IMR-90 (cell line): ENCODE results near the gene ATG2A. TPM values are rescaled to one million over a fixed set of nuclear protein-coding genes. Genes with fewer than 3 reads are reported as not detected.

Source experiments
- ATAC-seq: fragments of 200-7000 bp; cut with Tn5 transposase; 2 replicates; pipeline ENCODE4 v1.9.1; 2020; ENCODE audit warnings: low read depth, mild to moderate bottlenecking, moderate library complexity
- BruUV-seq: library from RNA; stranded (reverse); fragments of 400-500 nt; replicated peaks from 2 replicates; lab custom pipeline; 2021; lab: Mats Ljungman, UMichigan
- CTCF ChIA-PET: fragments of 300-600 bp; formaldehyde crosslinking; extraction: SDS; loops from one replicate; lab custom pipeline; 2021; ENCODE audit warnings: antibody characterized with exemption; lab: Yijun Ruan, JAX
- POLR2A ChIA-PET: fragments of 300-600 bp; sonication (Branson Sonifier 250); formaldehyde crosslinking; loops from one replicate; lab custom pipeline; 2022; ENCODE audit warnings: antibody characterized with exemption; ENCODE audit not compliant: unreplicated experiment; lab: Charles Lee
- DNase-seq: peaks from one replicate; pipeline ENCODE4 v3.0.0; 2013
- H2AFZ ChIP-seq: replicated peaks from 2 replicates; pipeline ENCODE3; 2013; ENCODE audit warnings: low read length, mild to moderate bottlenecking; ENCODE audit not compliant: poor library complexity
- H2AK5ac ChIP-seq: 2 replicates; pipeline ENCODE4 v1.6.1; 2013; ENCODE audit warnings: low read depth, low read length, inconsistent platforms
- H2AK9ac ChIP-seq: replicated peaks from 2 replicates; pipeline ENCODE3; 2013; ENCODE audit warnings: mild to moderate bottlenecking, low read depth, low read length, moderate library complexity; ENCODE audit not compliant: poor library complexity
- H2BK120ac ChIP-seq: 2 replicates; pipeline ENCODE4 v1.6.1; 2013; ENCODE audit warnings: low read depth, low read length, inconsistent platforms
- H2BK15ac ChIP-seq: 3 replicates; pipeline ENCODE4 v1.6.1; 2013; ENCODE audit warnings: low read depth, low read length, inconsistent platforms
- H2BK20ac ChIP-seq: 2 replicates; pipeline ENCODE4 v1.6.1; 2013; ENCODE audit warnings: low read depth, mild to moderate bottlenecking, inconsistent platforms, low read length, moderate library complexity
- H2BK5ac ChIP-seq: 2 replicates; pipeline ENCODE4 v1.6.1; 2013; ENCODE audit warnings: mild to moderate bottlenecking, low read depth, low read length, inconsistent platforms; ENCODE audit not compliant: poor library complexity, severe bottlenecking
- H3K14ac ChIP-seq: replicated peaks from 2 replicates; pipeline ENCODE4 v1.6.1; 2013; ENCODE audit warnings: low read depth, low read length, inconsistent platforms
- H3K18ac ChIP-seq: 2 replicates; pipeline ENCODE4 v1.6.1; 2013; ENCODE audit warnings: low read depth, low read length, control low read depth
- H3K23ac ChIP-seq: 2 replicates; pipeline ENCODE4 v1.6.1; 2013; ENCODE audit warnings: low read depth, low read length, inconsistent platforms
- H3K27ac ChIP-seq: 2 replicates; pipeline ENCODE4 v1.5.1; 2013; ENCODE audit warnings: mild to moderate bottlenecking, control low read depth, low read length; ENCODE audit not compliant: insufficient read depth
- H3K27me3 ChIP-seq: 2 replicates; pipeline ENCODE4 v1.6.1; 2013; ENCODE audit warnings: low read length; ENCODE audit not compliant: control insufficient read depth, insufficient read depth
- H3K36me3 ChIP-seq: 2 replicates; pipeline ENCODE4 v1.6.1; 2013; ENCODE audit warnings: low read length, mixed read lengths; ENCODE audit not compliant: control insufficient read depth, insufficient read depth
- H3K4ac ChIP-seq: 2 replicates; pipeline ENCODE4 v1.6.1; 2013; ENCODE audit warnings: low read depth, low read length, inconsistent platforms
- H3K4me1 ChIP-seq: 2 replicates; pipeline ENCODE4 v1.6.1; 2013; ENCODE audit warnings: low read length, mixed read lengths; ENCODE audit not compliant: control insufficient read depth, insufficient read depth
- H3K4me2 ChIP-seq: 2 replicates; pipeline ENCODE4 v1.6.1; 2013; ENCODE audit warnings: low read depth, mild to moderate bottlenecking, control low read depth, low read length, moderate library complexity
- H3K4me3 ChIP-seq: 2 replicates; pipeline ENCODE4 v1.5.1; 2013; ENCODE audit warnings: low read depth, mild to moderate bottlenecking, control low read depth, low read length, moderate library complexity; ENCODE audit not compliant: insufficient read depth
- H3K56ac ChIP-seq: 2 replicates; pipeline ENCODE4 v1.6.1; 2013; ENCODE audit warnings: low read length, inconsistent platforms; ENCODE audit not compliant: insufficient read depth; ENCODE audit errors: extremely low read depth
- H3K79me1 ChIP-seq, 2 experiments: 2 replicates each; pipeline ENCODE4 v1.6.1; 2013; ENCODE audit warnings: low read length in 2 of 2, inconsistent platforms in 1 of 2, low read depth in 1 of 2
- H3K9ac ChIP-seq: 2 replicates; pipeline ENCODE4 v1.6.1; 2013; ENCODE audit warnings: low read depth, low read length, control low read depth
- H3K9me1 ChIP-seq: 2 replicates; pipeline ENCODE4 v1.6.1; 2013; ENCODE audit warnings: low read length, inconsistent platforms; ENCODE audit not compliant: insufficient read depth
- H3K9me3 ChIP-seq: 2 replicates; pipeline ENCODE4 v1.6.1; 2013; ENCODE audit warnings: low read length; ENCODE audit not compliant: control insufficient read depth, insufficient read depth
- H4K20me1 ChIP-seq: 2 replicates; pipeline ENCODE4 v1.6.1; 2013; ENCODE audit warnings: low read length, inconsistent platforms; ENCODE audit not compliant: insufficient read depth
- H4K5ac ChIP-seq: 2 replicates; pipeline ENCODE4 v1.6.1; 2013; ENCODE audit warnings: mild to moderate bottlenecking, low read depth, low read length, control low read depth
- H4K8ac ChIP-seq, 2 experiments: 2 replicates each; pipeline ENCODE4 v1.6.1; 2013; ENCODE audit warnings: low read depth in 2 of 2, low read length in 2 of 2, control low read depth in 1 of 2, inconsistent platforms in 1 of 2
- H4K91ac ChIP-seq: 2 replicates; pipeline ENCODE4 v1.6.1; 2013; ENCODE audit warnings: low read depth, low read length, inconsistent platforms; ENCODE audit not compliant: insufficient read depth
- BHLHE40 ChIP-seq: fragments of 150-350 bp; IDR thresholded peaks from 2 replicates; pipeline ENCODE4 v1.6.1; 2016; ENCODE audit warnings: mild to moderate bottlenecking, low read depth, low read length
- CHD1 ChIP-seq: IDR thresholded peaks from 2 replicates; pipeline ENCODE4 v1.6.1; 2012; ENCODE audit warnings: low read depth, low read length, improper control_type of control experiment
- MAZ ChIP-seq: IDR thresholded peaks from 2 replicates; pipeline ENCODE4 v1.6.1; 2012; ENCODE audit warnings: low read depth, mild to moderate bottlenecking, low read length, improper control_type of control experiment, moderate library complexity, borderline replicate concordance
- NFE2L2 ChIP-seq: fragments of 150-350 bp; IDR thresholded peaks from 2 replicates; pipeline ENCODE4 v1.6.1; 2016; ENCODE audit warnings: low read depth, mild to moderate bottlenecking, low read length
- POLR2A ChIP-seq: IDR thresholded peaks from 2 replicates; pipeline ENCODE4 v1.6.1; 2012; ENCODE audit warnings: mild to moderate bottlenecking, low read depth, low read length
- RCOR1 ChIP-seq: IDR thresholded peaks from 2 replicates; pipeline ENCODE4 v1.6.1; 2012; ENCODE audit warnings: mild to moderate bottlenecking, low read length, improper control_type of control experiment; ENCODE audit not compliant: insufficient replicate concordance
- RFX5 ChIP-seq: IDR thresholded peaks from 2 replicates; pipeline ENCODE4 v1.8.0; 2012; ENCODE audit warnings: low read depth, mild to moderate bottlenecking, low read length, moderate library complexity
- SMC3 ChIP-seq: fragments of 150-350 bp; IDR thresholded peaks from 2 replicates; pipeline ENCODE4 v1.6.1; 2016; ENCODE audit warnings: low read depth, mild to moderate bottlenecking, antibody characterized with exemption, low read length, moderate library complexity
- WGBS, 2 experiments: methylation state at CpG; one replicate each; pipeline versions ENCODE4 v1.1.5 to v1.1.7; 2013; ENCODE audit warnings: missing lambda C conversion rate in 2 of 2; ENCODE audit not compliant: insufficient read length in 1 of 2; ENCODE audit errors: extremely low coverage in 2 of 2; 5-methylcytosine and 5-hydroxymethylcytosine counted together
- dilution Hi-C: fragments of 300-500 bp; cut with HindIII; formaldehyde crosslinking; loops from one replicate; pipeline ENCODE4 v1.14.3; 2018; ENCODE audit warnings: low sequenced_read_pairs; ENCODE audit not compliant: unreplicated experiment
- in situ Hi-C: fragments of 300-500 bp; cut with MboI; formaldehyde crosslinking; loops from 3 replicates; pipeline ENCODE4 v1.14.3; 2019; ENCODE audit warnings: low sequenced_read_pairs, inconsistent platforms, mixed read lengths
- intact Hi-C: fragments of 100-400 bp; cut with micrococcal nuclease; formaldehyde crosslinking; loops from 2 replicates; pipeline ENCODE4 v1.10.0; 2022
- polyA plus RNA-seq, 3 experiments: library from polyadenylated mRNA; depleted of rRNA; stranded (reverse); fragments of >200 nt; gene quantifications; 2 replicates each; pipeline ENCODE4 v1.2.3, GENCODE V29; 2012; ENCODE audit warnings: low replicate concordance in 1 of 3
- total RNA-seq: library from RNA; depleted of rRNA; stranded (reverse); fragments of >200 nt; gene quantifications from 2 replicates; pipeline ENCODE4 v1.2.3, GENCODE V29; 2012
- TF ChIP-seq, protein P1 (sequence below): fragments of 150-350 bp; IDR thresholded peaks from 2 replicates; pipeline ENCODE4 v1.6.1; 2017; ENCODE audit warnings: mild to moderate bottlenecking, antibody characterized with exemption, low read length, low read depth

Gene ATG2A
- total and polyA plus RNA-seq, 2 of the 4 experiments (the other 2 are of a cell fraction) = 3.2 to 10.5 TPM

- Histone ChIP-seq H4K5ac (no peak overlapping the region), H4K8ac (no peak overlapping the region), H2BK20ac (no peak overlapping the region), H3K9me1 (no peaks in the 10 kb centered on the region), H4K20me1 (no peaks in the 10 kb centered on the region), H3K79me1 (no peaks in the 10 kb centered on the region), H3K36me3 (no peaks in the 10 kb centered on the region), H2AK9ac (no peak overlapping the region), H3K9ac (no peak overlapping the region), H3K27me3 (peaks cover 33% of the 10 kb centered on the region), H3K4me1 (no peaks in the 10 kb centered on the region), H2BK120ac (no peak overlapping the region), H3K4ac (no peak overlapping the region), H2AFZ (no peak overlapping the region), H3K4me3 (no peak overlapping the region), H3K23ac (no peak overlapping the region), H3K4me2 (no peak overlapping the region), H3K18ac (no peak overlapping the region), H4K91ac (no peak overlapping the region), H2AK5ac (no peak overlapping the region), H2BK5ac (no peak overlapping the region), H3K27ac (no peak overlapping the region), H3K14ac (no peak overlapping the region), H3K9me3 (no peaks in the 10 kb centered on the region), H3K56ac (no peak overlapping the region), H2BK15ac (no peak overlapping the region)
- intact Hi-C loops = loop anchor here (5.0 kb wide), 1 partner anchor 40 kb away; no protein-coding TSS in a partner anchor
- ChIA-PET CTCF (no interaction called here), POLR2A (no interaction called here)
- no peak; the same call in 1 of the 2 replicates for ATAC-seq
- dilution Hi-C loops = no loop called here
- TF ChIP-seq RCOR1 = no peak
- TF ChIP-seq, protein P1, sequence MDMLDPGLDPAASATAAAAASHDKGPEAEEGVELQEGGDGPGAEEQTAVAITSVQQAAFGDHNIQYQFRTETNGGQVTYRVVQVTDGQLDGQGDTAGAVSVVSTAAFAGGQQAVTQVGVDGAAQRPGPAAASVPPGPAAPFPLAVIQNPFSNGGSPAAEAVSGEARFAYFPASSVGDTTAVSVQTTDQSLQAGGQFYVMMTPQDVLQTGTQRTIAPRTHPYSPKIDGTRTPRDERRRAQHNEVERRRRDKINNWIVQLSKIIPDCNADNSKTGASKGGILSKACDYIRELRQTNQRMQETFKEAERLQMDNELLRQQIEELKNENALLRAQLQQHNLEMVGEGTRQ = no peak
- TF ChIP-seq MAZ = no peak
- no peak for TF ChIP-seq NFE2L2
- TF ChIP-seq RFX5 = no peak
- no peak for TF ChIP-seq SMC3
- no peak for TF ChIP-seq BHLHE40
- no peak for TF ChIP-seq CHD1
- no peak for TF ChIP-seq POLR2A
- WGBS, 2 experiments = 26% methylated on average over 3 of the region's 5 CpGs; no CpG with 5 or more reads in 1 of the 2 experiments
- BruUV-seq = no TSS peak
- DNase-seq = no peak
- in situ Hi-C loops = no loop called here
Measured at GRCh38 chr11:64947208-64947814, 30.3 kb upstream of the ATG2A start.
